LNCAP (cell line): ENCODE data around the gene C1orf105.

Source experiments
- TF ChIP-seq, protein P1 (sequence below): fragments of 450-650 bp; IDR thresholded peaks from 2 replicates; pipeline ENCODE4 v1.5.1; 2017; ENCODE audit warnings: mild to moderate bottlenecking

Gene C1orf105

DNA sequence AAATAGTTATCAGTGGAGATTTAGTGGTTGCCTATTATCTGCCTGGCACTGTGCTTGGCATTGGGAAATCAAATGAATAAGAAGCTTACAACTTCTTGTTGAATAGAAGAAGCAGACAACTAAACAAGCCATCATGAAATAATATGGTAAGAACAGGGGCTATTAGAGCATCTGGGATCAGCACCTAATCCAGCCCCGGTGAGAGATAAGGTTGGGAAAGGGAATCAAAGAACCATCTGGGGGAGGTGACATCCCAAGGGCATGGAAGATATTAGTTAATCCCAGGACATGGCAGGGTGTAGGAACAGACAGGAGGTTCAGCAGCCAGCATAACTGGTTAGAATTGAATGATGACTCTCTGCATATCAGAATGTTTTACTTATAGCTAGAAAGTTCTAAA lies 76.2 kb downstream of the C1orf105 start:
- TF ChIP-seq, protein P1, sequence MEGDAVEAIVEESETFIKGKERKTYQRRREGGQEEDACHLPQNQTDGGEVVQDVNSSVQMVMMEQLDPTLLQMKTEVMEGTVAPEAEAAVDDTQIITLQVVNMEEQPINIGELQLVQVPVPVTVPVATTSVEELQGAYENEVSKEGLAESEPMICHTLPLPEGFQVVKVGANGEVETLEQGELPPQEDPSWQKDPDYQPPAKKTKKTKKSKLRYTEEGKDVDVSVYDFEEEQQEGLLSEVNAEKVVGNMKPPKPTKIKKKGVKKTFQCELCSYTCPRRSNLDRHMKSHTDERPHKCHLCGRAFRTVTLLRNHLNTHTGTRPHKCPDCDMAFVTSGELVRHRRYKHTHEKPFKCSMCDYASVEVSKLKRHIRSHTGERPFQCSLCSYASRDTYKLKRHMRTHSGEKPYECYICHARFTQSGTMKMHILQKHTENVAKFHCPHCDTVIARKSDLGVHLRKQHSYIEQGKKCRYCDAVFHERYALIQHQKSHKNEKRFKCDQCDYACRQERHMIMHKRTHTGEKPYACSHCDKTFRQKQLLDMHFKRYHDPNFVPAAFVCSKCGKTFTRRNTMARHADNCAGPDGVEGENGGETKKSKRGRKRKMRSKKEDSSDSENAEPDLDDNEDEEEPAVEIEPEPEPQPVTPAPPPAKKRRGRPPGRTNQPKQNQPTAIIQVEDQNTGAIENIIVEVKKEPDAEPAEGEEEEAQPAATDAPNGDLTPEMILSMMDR, result no peak

- TF ChIP-seq, protein P1, result no peak
Observed at GRCh38 chr1:172497230-172497629, 76.7 kb downstream of the C1orf105 start.

- TF ChIP-seq, protein P1, result no peak
Observed at GRCh38 chr1:172498857-172499256, 78.4 kb downstream of the C1orf105 start.

DNA sequence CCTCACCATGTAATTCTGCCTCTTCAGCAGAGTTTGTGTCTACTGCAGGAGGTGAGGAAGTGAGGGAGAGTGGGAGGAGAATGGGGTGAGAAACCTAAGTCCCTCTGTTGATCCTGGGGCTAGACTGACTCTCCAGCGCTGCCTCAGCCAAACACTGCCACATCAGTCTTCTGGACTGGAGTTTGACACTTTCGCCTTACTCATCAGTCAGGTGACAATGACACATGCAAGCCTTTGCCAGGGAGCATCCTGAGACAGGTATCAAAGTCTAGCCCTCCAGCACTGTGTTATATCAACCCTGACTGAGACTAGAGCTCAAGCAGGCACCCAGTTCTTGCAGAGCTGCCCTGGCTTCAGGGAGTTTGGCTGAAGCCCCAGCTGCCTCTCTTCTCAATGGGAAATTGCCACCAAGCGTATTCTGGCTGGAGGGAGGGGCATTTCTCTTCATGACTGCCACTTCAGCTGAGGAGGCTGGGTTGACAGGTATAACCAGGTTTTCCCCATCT lies 79.2 kb downstream of the C1orf105 start:
- TF ChIP-seq, protein P1, result no peak

- TF ChIP-seq, protein P1, result no peak
Observed at GRCh38 chr1:172500207-172500606, 79.7 kb downstream of the C1orf105 start.

- TF ChIP-seq, protein P1, result no peak
Observed at GRCh38 chr1:172507741-172508140, 87.3 kb downstream of the C1orf105 start.

DNA sequence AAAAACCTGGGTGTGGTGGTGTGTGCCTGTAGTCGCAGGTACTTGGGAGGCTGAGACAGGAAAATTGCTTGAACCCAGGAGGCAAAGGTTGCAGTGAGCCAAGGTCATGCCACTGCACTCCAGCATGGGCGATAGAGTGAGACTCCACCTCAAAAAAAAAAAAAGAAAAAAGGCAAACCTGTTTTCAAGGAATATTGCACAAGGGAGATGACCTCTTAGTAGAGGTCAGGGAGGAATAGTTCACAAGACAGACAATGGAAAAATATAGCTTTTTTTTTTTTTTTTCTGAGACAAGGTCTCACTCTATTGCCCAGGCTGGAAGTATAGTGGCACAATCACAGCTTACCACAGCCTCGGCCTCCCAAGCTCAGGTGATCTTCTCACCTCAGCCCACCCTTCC lies 90.0 kb downstream of the C1orf105 start:
- TF ChIP-seq, protein P1, result no peak

- TF ChIP-seq, protein P1, result no peak
Observed at GRCh38 chr1:172512591-172512990, 92.1 kb downstream of the C1orf105 start.
